T-helper 2 cell treated with Interferon-gamma antibody and Interleukin-4, amounts not matched to agents 100 ng/mL and 5 ng/mL, for 36 hours (primary cell): ENCODE results near the gene NDUFA5. TPM values are rescaled to one million over a fixed set of nuclear protein-coding genes. Genes with fewer than 3 reads are reported as not detected.
"Not testable (repeated sequence)": the region's sequence is repeated elsewhere in the genome, so short reads cannot be mapped to it uniquely, and the experiment has no call there.

Source experiments
- intact Hi-C: fragments of 100-400 bp; cut with micrococcal nuclease; formaldehyde crosslinking; loops from one replicate; pipeline ENCODE4 v1.15.1; 2023
- total RNA-seq: library from RNA; stranded (reverse); gene quantifications from 2 replicates; pipeline ENCODE4 v1.2.3, GENCODE V29; 2022

The NDUFA5 gene
- total RNA-seq, 1 donor from 2014 or later, result 48.4 TPM

DNA sequence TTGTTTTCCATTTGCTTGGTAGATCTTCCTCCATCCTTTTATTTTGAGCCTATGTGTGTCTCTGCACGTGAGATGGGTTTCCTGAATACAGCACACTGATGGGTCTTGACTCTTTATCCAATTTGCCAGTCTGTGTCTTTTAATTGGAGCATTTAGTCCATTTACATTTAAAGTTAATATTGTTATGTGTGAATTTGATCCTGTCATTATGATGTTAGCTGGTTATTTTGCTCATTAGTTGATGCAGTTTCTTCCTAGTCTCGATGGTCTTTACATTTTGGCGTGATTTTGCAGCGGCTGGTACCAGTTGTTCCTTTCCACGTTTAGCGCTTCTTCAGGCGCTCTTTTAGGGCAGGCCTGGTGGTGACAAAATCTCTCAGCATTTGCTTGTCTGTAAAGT lies 31.1 kb downstream of the NDUFA5 start:
- intact Hi-C loops, result not testable (repeated sequence)

GRCh38 chr7:123522066-123522465 lies 35.6 kb downstream of the NDUFA5 start:
- intact Hi-C loops, result no loop called here

- intact Hi-C loops, result no loop called here
Measured at GRCh38 chr7:123505221-123505620, 52.4 kb downstream of the NDUFA5 start.

GRCh38 chr7:123502201-123502600 lies 55.4 kb downstream of the NDUFA5 start:
- intact Hi-C loops, result no loop called here

- intact Hi-C loops, result no loop called here
Measured at GRCh38 chr7:123500878-123501489, 56.6 kb downstream of the NDUFA5 start.

- intact Hi-C loops, result loop anchor here (10.0 kb wide), 1 partner anchor 365 kb away; no protein-coding TSS in a partner anchor
Measured at GRCh38 chr7:123499211-123499970, 58.2 kb downstream of the NDUFA5 start.

DNA sequence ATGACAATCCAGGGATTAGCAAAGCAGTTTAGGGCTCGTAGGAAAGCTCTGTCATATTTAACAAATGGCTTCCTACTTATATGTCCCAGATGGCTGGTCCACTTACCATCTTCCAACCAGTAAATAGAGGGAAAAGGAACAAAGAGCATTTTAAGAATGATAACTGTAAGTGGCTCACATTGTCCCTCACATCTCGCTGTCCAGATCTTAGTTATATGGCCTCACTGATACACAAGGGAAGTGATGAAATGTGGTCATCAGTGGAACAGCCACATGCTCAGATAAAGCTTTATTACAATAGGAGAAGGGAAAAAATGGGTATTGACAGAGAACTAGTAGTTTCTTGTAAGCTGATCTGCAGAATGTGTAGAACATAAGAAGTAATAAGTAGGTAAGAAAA lies 59.0 kb downstream of the NDUFA5 start:
- intact Hi-C loops, result loop anchor here (10.0 kb wide), 1 partner anchor 366 kb away; no protein-coding TSS in a partner anchor

- intact Hi-C loops, result loop anchor here (10.0 kb wide), 1 partner anchor 367 kb away; no protein-coding TSS in a partner anchor
Measured at GRCh38 chr7:123498031-123498430, 59.6 kb downstream of the NDUFA5 start.

- intact Hi-C loops, result loop anchor here (1.0 to 10.0 kb wide), 3 partner anchors 43 to 371 kb away; no protein-coding TSS in a partner anchor
Measured at GRCh38 chr7:123494193-123494796, 63.3 kb downstream of the NDUFA5 start.

DNA sequence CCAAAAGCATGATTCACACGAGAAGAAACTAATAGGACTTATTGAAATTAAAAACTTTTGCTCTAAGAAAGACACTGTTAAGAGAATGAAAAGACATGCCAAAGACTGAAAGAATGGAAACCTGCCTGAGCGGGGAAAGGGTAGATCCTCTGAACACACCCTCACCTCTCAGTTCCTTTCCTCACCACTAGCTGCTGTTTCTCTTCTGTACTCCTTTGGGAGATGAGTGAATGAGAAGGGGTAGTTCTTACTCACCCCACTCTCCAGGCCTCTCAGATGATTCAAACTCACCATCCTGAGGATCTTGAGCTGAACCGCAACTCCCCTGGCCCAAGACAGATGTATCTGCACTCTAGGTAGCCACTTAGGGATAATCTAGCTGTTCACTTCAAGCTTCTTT lies 65.1 kb downstream of the NDUFA5 start:
- intact Hi-C loops, result loop anchor here (5.0 to 10.0 kb wide), 2 partner anchors 210 to 372 kb away; no protein-coding TSS in a partner anchor

Other genes with a start within 250 kb of the NDUFA5 start
- not detected in 2 replicates for gene IQUB, start 23.2 kb downstream of the NDUFA5 start, total RNA-seq
- not detected in 2 replicates for gene ASB15, start 44.0 kb upstream of the NDUFA5 start, total RNA-seq
- gene LMOD2, start 98.0 kb upstream of the NDUFA5 start, total RNA-seq, result not detected in 2 replicates
- gene WASL, start 191.2 kb upstream of the NDUFA5 start, total RNA-seq, result 6.0 and 6.8 TPM in 2 replicates